Activated T-cell treated with anti-CD3 and anti-CD28 coated beads, Interleukin-2, amount 50 U/mL, for 48 hours (primary cell): Measurements from ENCODE around the gene SMIM12.
"Not testable (repeated sequence)": the region's sequence is repeated elsewhere in the genome, so short reads cannot be mapped to it uniquely, and the experiment has no call there.

Source experiments
- DNase-seq, 2 experiments: peaks; one replicate each; pipeline ENCODE4 v3.0.0-alpha.2; 2020

SMIM12 gene

GRCh38 chr1:34842952-34843371, 16.6 kb downstream of the SMIM12 start:
- DNase-seq: no peak

GRCh38 chr1:34842073-34842472, 17.5 kb downstream of the SMIM12 start:
- no peak for DNase-seq

- DNase-seq: no peak
Observed at GRCh38 chr1:34840426-34840825, 19.1 kb downstream of the SMIM12 start.

GRCh38 chr1:34839526-34840305, 19.8 kb downstream of the SMIM12 start:
- no peak for DNase-seq

- no peak for DNase-seq
Observed at GRCh38 chr1:34833711-34834110, 25.8 kb downstream of the SMIM12 start.

GRCh38 chr1:34831721-34832246, 27.8 kb downstream of the SMIM12 start:
- no peak for DNase-seq

- DNase-seq: no peak
Observed at GRCh38 chr1:34829250-34829649, 30.3 kb downstream of the SMIM12 start.

GRCh38 chr1:34828611-34829010, 30.9 kb downstream of the SMIM12 start:
- no peak for DNase-seq

- DNase-seq: no peak
Observed at GRCh38 chr1:34827341-34827941, 32.1 kb downstream of the SMIM12 start.

- DNase-seq: no peak
Observed at GRCh38 chr1:34825455-34826091, 34.0 kb downstream of the SMIM12 start.

GRCh38 chr1:34824817-34825454, 34.6 kb downstream of the SMIM12 start:
- no peak for DNase-seq

- no peak for DNase-seq
Observed at GRCh38 chr1:34822202-34822601, 37.3 kb downstream of the SMIM12 start.

GRCh38 chr1:34818862-34819261, 40.7 kb downstream of the SMIM12 start:
- DNase-seq: not testable (repeated sequence)

- DNase-seq: no peak
Observed at GRCh38 chr1:34816778-34817177, 42.8 kb downstream of the SMIM12 start.

- DNase-seq: no peak
Observed at GRCh38 chr1:34816332-34816731, 43.2 kb downstream of the SMIM12 start.

GRCh38 chr1:34810781-34811180, 48.8 kb downstream of the SMIM12 start:
- not testable (repeated sequence) for DNase-seq

GRCh38 chr1:34808051-34808810, 51.3 kb downstream of the SMIM12 start:
- DNase-seq: no peak

GRCh38 chr1:34806396-34806795, 53.2 kb downstream of the SMIM12 start:
- no peak for DNase-seq

GRCh38 chr1:34803770-34804169, 55.8 kb downstream of the SMIM12 start:
- DNase-seq: no peak
